GM21737 (cell line): ENCODE measurements around the gene DOCK8.
"Not testable (repeated sequence)": the region's sequence is repeated elsewhere in the genome, so short reads cannot be mapped to it uniquely, and the experiment has no call there.

Experiments
- ATAC-seq: cut with Tn5 transposase; IDR thresholded peaks from one replicate; pipeline ENCODE4 v1.9.1; 2021; ENCODE audit warnings: mild to moderate bottlenecking, moderate library complexity; ENCODE audit not compliant: unreplicated experiment

The DOCK8 gene

DNA sequence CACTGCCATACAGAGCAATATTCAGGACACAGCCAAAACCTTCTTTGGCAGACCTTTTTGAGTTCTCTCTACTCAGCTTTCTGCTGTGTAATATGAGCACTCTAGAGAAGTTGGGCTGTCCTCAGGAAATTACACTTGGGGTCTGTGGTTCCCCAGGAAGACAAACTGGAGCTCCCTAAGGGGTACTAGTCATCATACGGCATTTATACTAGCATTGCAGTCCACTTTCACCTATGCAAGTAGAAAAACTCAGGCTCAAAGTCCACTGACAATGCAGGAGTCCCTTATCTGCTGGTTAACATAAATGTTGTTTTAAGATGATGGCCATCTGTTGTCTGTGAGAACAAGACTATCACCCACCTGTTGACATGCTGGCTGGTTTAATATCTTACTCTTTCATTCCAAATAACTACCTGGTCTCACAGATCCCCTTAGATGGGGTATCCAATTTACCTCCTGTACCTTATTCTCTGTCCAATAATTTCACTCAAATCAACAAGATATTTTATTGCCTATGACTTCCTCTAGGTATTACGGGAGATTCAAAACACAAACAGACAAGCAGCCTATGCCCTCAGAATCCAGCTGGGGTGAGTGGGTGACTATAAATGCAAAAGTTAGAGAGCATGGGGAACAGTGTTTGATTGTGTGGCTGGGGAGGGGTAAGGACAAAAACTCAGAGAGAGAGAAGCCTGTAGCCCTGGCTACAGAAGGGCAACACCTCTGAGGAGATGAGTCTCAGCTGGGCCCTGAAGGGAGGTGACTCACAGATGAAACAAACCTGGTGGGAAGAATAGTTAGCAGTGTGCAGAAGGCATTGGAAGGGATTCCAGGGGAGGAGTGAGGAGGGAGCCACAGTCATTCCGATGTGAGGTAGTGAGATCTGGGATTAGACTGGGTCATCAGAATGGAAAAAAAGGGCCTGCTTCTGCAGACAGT, 10.2 kb downstream of the DOCK8 start:
- no peak for ATAC-seq

GRCh38 chr9:227860-228259, 13.2 kb downstream of the DOCK8 start:
- ATAC-seq, result no peak

DNA sequence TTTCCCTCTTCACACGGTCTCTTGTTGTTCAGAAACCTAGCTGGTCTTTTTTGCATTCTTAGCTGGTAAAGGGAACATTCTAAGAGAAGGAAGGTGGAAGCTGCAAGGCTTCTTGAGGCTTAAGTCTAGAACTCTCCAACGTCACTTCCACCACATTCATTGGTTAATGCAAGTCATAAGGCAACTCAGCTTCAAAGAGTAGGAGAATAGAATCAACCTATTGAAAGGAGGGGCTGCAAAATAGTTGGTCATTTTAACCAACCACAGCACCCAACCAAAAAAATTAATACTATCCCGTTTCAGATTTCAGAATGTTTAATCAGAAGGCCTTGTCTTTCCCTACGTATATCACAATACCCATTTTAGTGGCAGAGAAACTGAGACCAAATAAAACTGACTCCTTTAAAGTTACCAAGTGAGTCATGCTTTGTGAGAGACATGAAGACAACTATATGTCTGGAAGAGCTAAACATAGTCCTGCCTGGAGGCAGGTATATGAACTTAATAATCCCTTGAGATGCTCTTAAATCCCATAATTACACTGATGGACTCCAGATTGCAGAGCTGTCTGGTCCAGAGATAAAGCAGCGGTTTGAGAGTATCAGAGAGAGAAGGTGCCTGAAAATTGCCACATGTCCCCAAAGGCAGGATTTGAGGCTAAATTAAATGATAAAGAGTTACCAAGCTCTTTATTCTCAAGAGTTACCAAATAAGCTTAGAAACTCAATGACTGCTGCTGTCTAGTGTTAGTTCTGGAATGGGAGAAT, 14.4 kb downstream of the DOCK8 start:
- ATAC-seq, result no peak

GRCh38 chr9:231625-232024, 17.0 kb downstream of the DOCK8 start:
- ATAC-seq, result not testable (repeated sequence)

DNA sequence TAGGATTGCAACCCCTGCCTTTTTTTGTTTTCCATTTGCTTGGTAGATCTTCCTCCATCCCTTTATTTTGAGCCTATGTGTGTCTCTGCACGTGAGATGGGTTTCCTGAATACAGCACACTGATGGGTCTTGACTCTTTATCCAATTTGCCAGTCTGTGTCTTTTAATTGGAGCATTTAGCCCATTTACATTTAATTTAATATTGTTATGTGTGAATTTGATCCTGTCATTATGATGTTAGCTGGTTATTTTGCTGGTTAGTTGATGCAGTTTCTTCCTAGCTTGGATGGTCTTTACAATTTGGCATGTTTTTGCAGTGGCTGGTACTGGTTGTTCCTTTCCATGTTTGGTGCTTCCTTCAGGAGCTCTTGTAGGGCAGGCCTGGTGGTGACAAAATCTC, 19.0 kb downstream of the DOCK8 start:
- not testable (repeated sequence) for ATAC-seq

DNA sequence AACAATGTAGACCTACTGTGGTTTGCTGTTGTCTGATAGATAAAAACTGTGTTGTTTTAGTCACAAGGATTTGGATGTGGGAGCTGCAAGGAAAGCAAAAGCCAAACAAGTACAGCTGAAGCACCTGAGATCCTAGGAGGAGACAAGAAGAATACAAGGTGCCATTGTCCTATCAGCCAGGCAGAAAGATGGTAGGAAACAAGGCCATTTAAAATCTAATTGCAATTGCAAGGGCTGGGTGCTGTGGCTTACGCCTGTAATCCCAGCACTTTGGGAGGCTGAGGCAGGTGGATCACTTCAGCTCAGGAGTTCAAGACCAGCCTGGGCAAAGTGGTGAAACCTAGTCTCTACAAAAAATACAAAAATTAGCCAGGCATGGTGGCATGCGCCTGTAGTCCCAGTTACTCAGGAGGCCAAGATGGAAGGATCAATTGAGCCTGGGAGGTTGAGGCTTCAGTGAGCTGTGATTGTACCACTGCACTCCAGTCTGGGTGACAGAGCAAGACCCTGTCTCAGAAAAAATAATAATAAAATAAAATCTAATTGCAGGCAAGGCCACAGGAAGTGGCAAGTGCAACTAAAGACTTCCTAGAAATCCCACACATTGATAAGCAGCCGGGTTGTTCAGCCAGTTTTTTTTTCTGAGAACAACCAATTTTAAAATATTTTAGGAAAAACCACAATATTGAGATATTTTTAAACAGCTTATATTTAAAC, 22.6 kb downstream of the DOCK8 start:
- ATAC-seq, result no peak

DNA sequence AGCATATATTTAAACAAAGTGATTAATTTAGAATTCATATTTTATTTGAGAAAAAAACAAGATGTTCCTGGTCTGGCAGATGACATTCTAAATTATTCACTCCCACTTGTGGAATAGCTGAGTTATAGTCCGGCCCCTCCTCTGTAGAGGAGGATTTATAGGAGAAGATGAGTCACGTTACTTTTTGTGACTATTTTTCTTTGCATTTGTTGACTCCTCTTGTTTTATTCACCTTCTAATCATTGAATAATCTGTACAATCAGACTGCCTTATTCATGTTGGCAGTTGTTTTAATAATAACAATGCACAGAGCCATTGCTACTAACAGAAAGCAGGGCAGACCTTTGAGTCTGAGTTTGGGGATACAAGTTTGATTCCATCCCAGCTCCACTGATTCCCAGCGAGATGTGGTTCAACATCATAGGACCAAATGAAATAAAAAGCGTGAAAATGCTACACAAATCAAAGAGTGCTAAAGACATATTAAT, 23.2 kb downstream of the DOCK8 start:
- ATAC-seq, result no peak

DNA sequence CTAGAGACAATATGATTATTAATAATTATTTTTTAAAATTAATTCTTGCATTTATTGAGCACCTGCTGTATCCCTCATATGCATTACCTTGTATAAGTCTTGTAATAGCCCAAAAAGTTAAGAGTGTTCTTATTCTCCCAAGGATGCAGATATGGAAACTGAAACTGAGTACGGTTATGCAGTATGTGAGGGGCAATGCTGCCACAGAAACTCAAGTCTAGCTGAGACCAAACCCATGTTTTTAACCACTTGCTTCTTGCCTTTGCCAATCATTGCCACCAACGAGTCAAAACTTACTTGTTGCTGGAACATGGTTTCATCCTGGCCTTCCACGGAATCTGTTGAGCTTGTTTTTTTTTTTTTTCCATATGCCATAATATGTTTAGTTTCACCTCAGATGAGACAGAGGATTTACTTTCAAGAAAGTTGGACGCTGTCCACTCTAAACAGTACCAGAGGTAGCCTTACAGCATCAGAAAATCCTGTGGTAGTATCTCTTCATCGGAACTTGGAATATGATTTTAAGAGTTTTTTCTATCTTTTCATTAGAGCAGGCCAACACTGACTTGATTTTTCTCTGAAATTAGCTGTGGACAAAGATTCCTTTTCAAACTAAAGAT, 27.9 kb downstream of the DOCK8 start:
- no peak for ATAC-seq

DNA sequence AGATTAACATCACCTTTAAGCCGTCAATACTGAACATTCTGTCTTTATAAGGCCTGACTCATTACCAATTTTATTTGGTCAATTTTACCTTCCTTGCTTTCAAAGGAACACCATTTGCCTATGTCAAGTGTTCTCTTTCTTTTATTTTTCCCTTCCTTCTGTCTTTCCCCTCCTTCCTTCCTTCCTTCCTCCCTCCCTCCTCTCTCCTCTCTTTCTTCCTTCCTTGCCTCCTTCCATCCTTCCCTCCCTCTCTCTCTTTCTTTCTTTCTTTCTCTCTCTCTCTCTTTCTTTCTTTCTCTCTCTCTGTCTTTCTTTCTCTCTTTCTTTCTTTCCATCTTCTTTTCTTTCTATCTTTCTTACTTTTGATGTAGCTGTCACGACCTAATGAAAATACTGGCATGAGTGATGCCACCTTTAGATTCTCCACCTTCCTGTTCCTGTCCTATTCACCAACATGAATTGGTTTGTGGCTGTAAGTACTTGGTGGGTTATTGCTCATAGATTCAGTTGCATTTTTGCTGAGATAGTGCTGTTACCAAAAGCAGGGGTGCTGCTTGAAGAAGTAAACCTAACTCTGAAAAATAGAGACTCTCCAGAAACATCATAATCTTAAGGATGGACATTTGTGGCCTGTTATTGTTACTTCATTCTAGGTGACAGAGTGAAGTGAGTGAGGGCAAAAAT, 33.8 kb downstream of the DOCK8 start:
- ATAC-seq, result no peak

DNA sequence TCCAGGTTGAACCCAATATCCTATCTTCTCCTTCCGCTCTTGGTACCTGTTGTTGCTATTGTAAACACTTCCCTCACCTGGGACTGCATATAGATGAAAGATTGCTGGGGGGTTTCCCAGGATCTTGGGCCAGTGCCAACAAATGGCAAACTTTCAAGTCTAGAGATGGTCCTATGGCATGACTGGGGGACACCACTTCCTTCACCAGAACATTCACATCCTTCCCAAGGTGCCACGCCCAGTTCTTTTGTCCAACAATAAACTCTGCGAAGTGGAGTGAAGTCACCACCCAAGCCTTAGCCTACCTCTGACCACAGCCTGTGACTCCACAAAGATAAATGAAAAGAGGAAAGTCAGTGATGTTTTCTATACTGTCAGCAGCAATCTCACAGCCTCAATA, 34.4 kb downstream of the DOCK8 start:
- no peak for ATAC-seq

DNA sequence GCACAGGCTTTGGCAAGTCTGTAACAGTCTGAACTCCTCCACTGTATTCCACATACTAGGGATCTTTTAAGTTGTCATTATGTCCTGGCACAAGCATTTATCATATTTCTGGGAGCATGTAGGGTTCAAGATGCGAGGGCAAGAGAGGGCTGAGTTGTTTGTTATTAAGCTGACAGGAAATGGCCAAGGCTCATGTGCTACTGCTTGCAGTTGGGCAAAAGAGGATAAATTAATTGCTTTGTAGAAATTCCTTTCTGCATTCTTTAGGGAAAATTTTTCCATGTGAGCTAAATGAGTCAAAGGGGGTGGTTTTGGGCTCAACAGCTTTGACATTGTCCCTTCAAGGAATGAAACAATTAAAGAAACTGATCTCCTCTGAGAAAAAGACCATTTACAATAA, 35.4 kb downstream of the DOCK8 start:
- no peak for ATAC-seq

DNA sequence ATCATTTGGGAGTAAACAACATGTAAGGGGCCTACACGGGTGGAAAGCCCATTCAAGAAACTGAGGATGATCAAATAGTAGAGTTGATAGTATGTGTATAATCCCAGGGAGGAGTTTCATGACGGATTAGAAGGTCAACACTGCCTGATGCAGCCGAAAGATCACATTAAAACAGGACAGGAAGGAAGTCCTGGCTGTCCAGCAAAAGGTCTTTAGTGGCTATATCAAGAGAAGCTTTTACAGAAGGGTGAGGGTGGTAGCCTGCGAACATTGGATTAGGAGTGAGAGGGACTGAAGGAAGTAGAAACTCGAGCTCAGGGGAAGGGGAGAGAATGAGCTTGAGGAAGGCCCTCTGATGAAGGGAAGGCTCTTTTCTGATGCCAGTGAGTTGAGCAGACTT, 36.0 kb downstream of the DOCK8 start:
- ATAC-seq, result no peak

GRCh38 chr9:251398-251797, 36.7 kb downstream of the DOCK8 start:
- no peak for ATAC-seq

- no peak for ATAC-seq
Measured at GRCh38 chr9:253539-253938, 38.9 kb downstream of the DOCK8 start.

- no peak for ATAC-seq
Measured at GRCh38 chr9:254516-254915, 39.9 kb downstream of the DOCK8 start.

- ATAC-seq, result no peak
Measured at GRCh38 chr9:257957-258356, 43.3 kb downstream of the DOCK8 start.

DNA sequence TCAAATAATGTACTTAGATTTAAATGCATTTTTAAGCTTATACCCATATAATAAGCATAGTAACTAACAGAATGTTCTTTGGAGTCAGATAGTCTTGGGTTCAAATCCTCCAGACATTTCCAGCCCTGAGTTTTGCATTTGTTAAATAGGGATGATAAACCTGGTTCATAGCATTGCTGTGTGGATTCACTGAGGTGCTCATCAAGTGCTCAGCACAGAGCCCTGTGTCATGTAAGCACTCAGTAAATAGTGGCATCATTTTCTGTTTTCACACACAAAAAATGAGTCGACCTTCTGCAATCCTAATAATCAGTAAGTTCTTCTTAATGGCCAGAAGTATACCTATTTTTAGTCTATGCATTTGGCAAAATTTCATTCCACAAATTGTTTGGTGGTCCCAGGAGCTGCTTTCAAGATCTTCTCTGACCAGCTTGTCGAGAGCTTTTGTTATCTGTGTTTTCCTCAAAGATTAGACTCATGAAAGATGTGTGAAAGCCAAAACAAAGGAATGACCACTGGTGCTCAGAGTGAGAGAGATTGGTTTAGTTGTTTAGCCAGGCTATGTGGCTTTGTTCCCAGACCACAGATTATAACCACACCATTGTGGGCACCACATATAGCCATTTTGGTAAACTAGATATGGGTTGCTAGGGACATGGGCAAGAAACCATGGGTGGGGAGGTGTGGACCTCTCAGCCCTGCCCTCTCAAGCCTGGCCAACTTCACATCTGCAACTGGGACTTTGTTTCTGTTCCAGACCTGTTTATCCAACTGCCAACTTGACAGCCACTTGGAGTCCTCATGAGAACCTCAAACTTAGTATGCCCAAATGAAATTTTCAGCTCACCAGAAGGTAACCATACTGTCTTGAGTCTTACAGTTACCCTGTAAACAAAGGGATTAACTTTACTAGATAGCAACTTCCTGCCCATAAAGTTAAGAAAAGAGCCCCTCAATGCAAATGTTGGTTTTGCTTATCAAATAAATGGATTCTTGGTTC, 45.0 kb downstream of the DOCK8 start:
- ATAC-seq, result no peak

DNA sequence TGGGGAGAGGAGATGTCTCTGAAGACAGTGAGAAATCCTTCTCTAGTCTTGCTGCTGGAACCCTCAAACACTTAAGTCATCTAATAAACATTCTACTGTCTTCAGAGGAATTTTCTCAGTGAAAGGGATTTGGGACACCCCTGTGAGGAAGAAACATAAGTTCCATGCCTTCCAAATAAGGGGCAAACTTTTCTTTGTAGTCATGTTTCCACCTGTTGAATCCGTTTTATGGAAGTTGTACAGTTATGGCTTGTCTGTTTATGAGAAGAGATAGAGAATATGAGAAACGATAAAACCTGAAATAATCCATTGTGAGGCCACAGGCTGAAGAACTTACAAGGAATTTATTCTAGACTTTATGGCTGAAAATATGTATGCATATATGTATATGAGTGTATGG, 49.6 kb downstream of the DOCK8 start:
- no peak for ATAC-seq
